Activated CD4-positive, alpha-beta T cell treated with anti-CD3 and anti-CD28 coated beads, Interleukin-2, Interleukin-4, amounts not matched to agents 100 ng/mL and 50 ng/mL, durations not matched to agents 16 hours and 8 hours (primary cell): Measurements from ENCODE around the gene TSR3.

ENCODE experiments used
- DNase-seq: peaks from one replicate; pipeline ENCODE4 v3.0.0-alpha.2; 2020; ENCODE audit warnings: low spot score

Gene TSR3

GRCh38 chr16:1351582-1352362 is at the start of gene TSR3, which contains the start of gene GNPTG:
Gene TSR3, minus strand, starts transcription at chr16:1351878. Its CDS starts 74 bp downstream, at chr16:1351804.
Gene GNPTG, plus strand, starts transcription at chr16:1351931. Its CDS starts 35 bp downstream, at chr16:1351966.
- peak; percentile 87 for DNase-seq

GRCh38 chr16:1401061-1401757 is 49.5 kb upstream of the TSR3 start:
- no peak for DNase-seq

- no peak for DNase-seq
Measured at GRCh38 chr16:1398826-1399581, 47.3 kb upstream of the TSR3 start.

- no peak for DNase-seq
Measured at GRCh38 chr16:1398351-1398750, 46.7 kb upstream of the TSR3 start.

- no peak for DNase-seq
Measured at GRCh38 chr16:1397779-1398178, 46.1 kb upstream of the TSR3 start.

- no peak for DNase-seq
Measured at GRCh38 chr16:1395444-1396031, 43.9 kb upstream of the TSR3 start.

- DNase-seq, result no peak
Measured at GRCh38 chr16:1394367-1394951, 42.8 kb upstream of the TSR3 start.

- no peak for DNase-seq
Measured at GRCh38 chr16:1393613-1394176, 42.0 kb upstream of the TSR3 start.

GRCh38 chr16:1392826-1393225 is 41.1 kb upstream of the TSR3 start:
- DNase-seq, result no peak

- no peak for DNase-seq
Measured at GRCh38 chr16:1390239-1390779, 38.6 kb upstream of the TSR3 start.

- no peak for DNase-seq
Measured at GRCh38 chr16:1389762-1390161, 38.1 kb upstream of the TSR3 start.

GRCh38 chr16:1387331-1387730 is 35.7 kb upstream of the TSR3 start:
- no peak for DNase-seq

GRCh38 chr16:1385232-1385631 is 33.6 kb upstream of the TSR3 start:
- DNase-seq, result no peak

GRCh38 chr16:1383556-1383955 is 31.9 kb upstream of the TSR3 start:
- DNase-seq, result no peak

GRCh38 chr16:1381612-1382406 is 30.1 kb upstream of the TSR3 start:
- no peak for DNase-seq

GRCh38 chr16:1380195-1380594 is 28.5 kb upstream of the TSR3 start:
- DNase-seq, result no peak

- DNase-seq, result peak; percentile 73
Measured at GRCh38 chr16:1379304-1380076, 27.8 kb upstream of the TSR3 start.

GRCh38 chr16:1378804-1379303 is 27.2 kb upstream of the TSR3 start:
- peak; percentile 67 for DNase-seq

GRCh38 chr16:1378087-1378803 is 26.6 kb upstream of the TSR3 start:
- no peak for DNase-seq
